Inferior parietal cortex (tissue), 1 donor: ENCODE measurements around the gene FAM162A.

Experiments used
- DNase-seq: peaks from one replicate; pipeline ENCODE4 v3.0.0-alpha.2; 2016; ENCODE audit errors: extremely low spot score

FAM162A gene

DNA sequence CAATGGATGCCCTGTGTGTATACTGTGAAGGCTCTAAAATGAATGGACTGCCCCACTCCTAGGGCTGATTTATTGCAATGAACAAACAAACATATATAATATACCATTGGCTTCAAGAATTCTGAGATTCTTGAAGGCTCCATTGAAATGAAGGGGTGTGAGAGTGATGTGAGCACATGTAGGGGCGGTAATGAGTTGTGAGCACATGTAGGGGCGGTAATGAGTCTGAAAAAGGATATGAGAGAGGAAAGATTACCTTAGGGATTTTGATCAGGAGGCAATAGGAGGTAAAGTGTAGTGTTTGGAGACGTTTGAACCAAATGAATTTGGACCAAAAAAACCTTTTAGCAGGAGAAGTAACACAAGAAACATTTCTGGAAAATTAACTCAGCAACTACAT is 3.7 kb downstream of the FAM162A start:
- no peak for DNase-seq

DNA sequence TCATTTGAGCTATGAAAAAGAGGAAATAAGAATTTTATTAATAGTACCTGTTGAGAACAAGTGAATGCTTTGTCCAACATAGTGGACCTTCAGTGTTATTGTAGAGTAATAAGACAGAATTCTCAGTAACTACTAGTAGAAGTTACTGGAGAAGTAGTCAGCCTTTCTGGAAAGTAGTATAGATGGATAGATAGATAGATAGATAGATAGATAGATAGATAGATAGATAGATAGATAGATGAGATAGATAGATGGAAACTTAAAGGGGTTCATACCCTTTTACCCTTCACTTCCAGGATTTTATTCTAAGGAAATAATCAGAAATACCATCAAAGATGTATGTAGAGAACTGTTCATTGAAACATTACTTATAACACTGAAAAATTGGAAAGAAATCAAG is 5.2 kb downstream of the FAM162A start:
- no peak for DNase-seq

DNA sequence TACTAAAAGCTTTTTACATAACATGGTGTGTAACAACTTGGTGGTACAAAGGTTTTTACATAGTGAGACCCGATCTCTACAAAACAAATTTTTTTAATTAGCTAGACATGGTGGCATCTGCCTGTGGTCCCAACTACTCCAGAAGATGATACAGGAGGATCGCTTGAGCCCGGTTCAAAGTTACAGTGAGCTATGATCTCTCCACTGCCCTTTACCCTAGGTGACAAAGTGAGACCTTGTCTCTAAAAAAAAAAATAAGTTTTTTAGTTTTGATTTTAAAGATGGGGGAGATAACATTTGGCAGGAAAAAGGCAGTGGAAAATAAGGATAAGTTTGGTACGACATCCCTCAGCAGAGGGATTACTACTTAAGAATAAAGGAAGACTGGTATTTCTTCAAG is 5.9 kb downstream of the FAM162A start:
- DNase-seq: no peak

DNA sequence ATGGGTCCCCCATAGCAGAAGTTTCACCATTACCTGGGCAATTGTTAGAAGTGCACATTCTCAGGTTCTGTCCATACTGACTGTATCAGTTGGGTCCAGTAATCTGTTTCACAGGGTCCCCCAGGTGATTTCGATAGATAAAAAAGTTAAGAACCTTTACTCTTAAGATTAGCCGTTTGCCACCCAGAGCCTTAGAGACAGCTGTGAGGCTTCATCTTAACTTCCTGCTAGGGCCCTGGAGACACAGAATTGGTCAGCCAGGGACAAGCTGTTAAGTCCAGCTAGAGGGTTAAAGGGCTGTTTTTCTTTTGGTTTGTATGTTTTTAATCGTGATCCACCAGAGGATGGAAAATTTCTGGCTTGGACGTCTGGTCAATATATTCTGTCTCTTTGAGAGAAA is 6.7 kb downstream of the FAM162A start:
- no peak for DNase-seq

DNA sequence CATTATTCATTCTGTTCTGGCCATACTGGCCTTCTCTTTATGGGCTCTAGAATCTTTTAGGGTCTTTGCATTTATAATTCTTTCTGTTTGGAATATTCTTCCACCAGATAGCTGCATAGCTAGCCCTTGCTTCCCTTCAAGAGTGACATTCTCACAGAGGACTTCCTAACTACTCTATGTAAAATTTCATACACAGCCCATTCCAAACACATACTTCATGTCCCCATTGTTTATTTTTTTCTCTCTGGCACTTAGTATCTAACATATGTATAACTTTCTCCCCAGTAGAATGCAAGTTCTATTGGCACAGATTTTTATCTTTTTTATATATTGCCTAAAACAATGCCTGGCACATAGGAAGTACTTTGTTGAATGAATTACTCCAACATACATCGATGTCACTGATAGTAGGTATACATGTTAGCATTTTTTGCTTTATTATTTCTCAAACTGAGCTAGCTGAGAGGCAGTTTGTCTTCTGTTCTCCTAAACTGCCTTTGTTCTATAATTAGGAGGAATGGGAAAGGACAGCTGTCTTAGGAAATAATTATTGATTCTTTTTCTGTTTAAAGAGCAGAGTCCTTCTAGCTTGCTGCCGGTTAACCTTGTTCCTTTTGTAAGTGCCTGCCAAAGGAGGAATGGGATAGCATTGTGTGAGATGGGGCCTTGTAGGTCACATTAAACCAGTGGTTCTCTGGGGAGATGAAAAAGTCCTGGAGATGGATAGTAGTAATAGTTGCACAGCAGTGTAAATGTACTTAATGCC is 7.9 kb downstream of the FAM162A start:
- no peak for DNase-seq

DNA sequence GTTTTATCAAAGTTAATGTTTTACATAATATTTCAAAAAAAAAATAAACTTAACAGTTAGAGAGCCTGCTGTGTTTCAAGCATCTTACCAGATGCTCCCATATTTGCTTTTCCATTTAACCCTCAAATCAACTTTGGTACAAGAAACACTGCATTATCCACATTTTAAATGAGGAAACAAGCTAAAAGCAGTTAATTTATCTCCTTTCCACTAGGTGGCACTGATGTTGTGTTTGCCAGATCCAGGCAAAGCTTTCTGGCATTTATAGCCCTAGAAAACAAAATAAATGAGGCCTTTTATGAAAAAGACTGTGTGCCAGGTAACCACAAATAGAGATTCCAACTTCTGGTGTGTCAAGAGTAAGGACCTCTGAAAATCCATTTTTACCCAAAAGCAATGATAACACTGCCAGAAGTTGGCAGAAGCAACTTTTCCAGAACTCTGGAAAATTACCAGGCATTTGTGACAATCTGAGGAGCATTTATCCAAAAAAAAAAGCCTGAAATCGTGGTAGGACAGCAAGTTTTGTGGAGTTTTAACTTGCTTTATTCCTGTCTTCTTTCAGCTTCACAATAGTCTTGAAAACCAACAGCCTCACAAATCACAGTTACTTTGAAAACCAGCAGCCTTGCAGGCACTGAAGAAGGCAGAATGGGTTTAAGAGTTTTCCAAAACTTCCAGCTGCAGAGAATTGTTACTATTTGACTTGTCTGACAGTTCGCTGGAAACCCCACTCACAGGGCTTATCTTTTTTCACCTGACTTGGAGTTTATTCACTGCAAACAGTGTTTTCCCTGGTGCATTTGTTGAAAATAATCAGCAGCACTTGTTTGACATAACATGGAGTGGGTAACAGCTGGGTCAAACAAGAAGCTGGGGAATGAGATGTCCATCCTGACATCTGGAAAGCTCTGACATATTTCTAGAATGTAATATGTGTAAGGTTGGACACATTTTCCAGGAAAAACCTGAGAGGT is 9.2 kb downstream of the FAM162A start:
- peak; percentile 72 for DNase-seq

DNA sequence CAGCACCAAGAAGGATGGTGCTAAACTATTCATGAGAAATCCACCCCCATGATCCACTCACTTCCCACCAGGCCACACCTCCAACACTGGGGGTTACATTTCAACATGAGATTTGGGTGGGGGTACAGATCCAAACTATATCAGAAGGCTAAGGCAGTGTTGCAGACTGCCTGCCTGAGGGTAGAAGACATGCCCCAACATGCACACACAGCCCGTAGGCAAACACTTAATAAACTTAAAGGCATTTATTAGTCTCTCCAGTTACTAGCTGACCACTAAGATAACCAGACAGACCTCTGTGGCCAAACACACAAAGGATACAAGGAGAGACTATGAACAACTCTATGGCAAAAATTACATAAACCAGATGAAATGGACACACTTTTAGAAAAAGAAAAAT is 10.2 kb downstream of the FAM162A start:
- no peak for DNase-seq

DNA sequence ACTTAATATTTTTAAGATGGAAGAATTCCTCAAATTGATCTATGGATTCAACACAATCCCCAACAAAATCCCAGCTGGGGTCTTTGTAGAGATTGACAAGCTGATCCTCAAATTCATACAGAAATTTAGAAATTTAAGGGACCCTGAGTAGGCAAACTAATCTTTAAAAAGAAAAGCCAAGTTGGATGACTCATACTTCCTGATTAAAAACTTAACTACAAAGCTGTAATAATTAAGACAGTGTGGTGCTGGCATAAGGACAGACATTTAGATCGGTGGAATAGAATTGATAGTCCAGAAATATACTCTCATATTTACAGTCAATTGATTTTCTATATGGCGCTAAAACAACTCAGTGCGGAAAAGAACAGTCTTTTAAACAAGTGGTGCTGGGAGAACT is 11.6 kb downstream of the FAM162A start:
- no peak for DNase-seq

DNA sequence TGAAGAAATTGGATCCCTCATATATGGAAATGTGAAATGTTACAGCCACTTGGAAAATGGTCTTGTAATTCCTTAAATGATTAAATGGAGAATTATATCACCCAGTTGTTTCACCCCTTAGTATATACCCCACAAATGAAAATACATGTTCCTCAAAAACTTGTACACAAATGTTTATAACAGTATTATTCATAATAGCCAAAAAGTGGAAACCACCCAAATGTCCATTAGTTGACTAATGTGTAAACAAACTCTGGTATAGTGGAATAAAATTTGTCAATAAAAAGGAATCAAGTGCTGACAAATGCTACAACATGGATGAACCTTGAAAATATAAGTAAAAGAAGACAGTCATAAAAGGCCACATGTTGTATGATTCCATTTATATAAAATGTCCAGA is 12.5 kb downstream of the FAM162A start:
- DNase-seq: no peak

DNA sequence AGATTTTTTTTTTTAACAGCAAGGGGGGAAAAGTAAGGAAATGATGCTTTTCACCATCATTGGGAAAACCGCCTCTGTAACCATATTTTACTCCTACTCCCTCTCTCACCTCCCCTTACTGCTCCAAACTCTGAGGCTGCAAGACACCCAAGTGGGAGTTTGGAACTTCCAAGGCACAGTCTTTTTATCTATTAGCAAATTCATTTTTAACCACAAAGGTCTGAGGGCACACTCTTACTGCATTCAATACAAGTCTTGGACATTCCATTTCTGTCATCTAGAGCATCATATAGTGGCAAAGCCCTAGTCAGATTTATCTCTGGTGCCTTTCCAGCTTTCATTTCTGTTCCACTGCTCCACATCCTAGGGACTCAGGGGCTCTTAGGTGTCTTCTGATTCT is 13.2 kb downstream of the FAM162A start:
- no peak for DNase-seq

DNA sequence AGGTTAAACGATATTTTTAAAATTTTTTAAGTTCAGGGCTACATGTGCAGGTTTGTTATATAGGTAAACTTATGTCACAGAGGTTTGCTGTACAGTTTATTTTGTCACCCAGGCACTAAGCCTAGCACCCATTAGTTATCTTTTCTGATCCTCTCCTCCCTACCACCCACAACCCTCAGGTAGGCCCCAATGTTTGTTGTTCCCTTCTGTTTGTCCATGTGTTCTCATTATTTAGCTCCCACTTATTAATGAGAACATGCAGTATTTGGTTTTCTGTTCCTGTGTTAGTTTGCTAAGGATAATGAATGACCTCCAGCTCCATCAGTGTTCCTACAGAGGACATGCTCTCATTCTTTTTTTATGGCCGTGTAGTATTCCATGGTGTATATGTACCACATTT is 14.9 kb downstream of the FAM162A start:
- no peak for DNase-seq

DNA sequence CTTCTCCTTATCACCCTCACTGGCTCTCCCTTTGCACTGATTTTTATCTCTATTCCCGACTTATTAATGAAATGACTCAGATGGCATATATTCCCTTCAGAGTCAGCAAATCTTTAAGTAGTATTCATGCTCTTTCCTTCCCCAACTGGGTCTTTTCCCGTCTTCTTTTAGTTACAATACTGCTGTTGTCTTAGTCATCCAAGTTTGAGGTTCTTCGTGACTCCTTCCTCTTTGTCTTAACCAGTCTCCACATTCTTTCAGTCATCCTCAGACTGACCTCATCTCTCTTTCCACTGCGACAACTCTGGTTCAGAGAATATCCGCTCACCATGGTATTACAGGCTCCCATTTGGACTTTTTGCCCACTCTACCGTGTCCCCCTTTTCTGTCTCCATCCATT is 19.5 kb downstream of the FAM162A start:
- no peak for DNase-seq

DNA sequence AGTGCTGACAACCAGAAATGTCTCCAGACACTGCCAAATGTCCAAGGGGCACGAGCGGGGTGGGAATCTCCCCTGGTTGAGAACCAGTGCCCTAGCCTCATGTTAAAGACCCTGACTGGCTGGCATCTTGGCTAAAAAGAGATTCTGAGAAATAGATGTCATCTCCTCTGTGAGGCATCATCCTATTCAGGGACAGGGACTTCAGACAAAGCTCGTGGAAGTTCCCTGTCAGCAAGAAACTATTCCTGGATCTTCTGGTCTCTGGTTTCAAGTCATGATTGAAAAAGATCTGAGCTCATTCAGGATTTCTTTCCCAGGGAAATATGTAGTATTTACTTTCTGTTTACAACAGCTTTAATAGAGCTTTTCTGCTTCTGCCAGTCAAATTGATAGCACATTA is 21.0 kb downstream of the FAM162A start:
- DNase-seq: no peak

DNA sequence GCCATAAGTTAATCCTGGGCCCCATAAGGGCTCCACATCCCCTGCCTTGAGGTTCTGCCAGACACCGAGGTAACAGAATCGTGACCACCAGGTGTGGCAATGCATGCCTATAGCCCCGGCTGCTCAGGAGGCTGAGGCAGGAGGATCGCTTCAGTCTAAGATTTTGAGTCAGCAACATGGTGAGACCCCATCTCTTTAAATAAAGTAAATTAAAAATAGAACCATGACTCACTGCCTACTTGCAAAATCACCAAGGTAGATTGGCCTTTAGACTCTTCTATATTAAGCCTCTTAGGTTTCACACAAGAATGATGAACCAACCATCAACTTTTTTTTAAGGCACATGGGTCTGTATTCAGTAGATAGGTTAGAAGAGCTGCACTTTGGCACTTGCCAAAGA is 22.2 kb downstream of the FAM162A start:
- DNase-seq: no peak

DNA sequence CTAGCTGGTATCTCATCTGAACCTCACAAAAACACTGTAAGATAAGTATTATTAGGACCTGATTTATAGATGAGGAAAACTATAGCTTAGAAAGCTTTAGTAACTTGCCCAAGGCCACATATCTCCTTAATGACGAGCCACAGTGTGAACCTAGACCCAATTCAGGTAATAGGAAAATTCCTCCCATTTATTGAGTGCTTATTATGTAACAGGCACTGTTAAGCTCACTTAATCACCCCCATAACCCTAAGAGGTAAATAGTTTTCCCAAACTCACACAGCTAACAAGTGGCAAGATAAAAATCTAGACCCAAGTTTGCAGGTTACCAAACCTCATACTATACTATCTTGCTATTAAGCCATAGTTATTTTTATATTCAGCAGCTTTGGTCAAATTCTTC is 24.0 kb downstream of the FAM162A start:
- DNase-seq: no peak

DNA sequence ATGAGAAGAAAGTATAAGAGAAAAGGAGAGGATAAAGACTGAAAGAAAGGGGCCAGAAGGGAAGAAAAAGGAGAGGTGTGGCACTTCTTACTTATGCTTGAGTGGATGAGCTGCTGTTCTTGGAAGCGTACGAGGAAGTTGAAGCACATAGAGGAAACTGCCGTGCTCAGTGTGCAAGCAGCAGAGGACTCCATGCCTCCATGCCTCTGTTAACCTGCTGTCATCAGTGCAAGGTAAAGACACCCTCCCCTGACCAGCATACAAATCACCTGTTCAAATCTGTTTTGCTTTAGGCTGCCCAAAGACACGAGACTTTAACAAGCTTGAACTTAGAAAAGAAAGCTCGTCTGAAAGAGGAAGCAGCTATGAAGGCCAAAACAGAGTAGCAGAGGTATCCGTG is 25.5 kb downstream of the FAM162A start:
- no peak for DNase-seq

DNA sequence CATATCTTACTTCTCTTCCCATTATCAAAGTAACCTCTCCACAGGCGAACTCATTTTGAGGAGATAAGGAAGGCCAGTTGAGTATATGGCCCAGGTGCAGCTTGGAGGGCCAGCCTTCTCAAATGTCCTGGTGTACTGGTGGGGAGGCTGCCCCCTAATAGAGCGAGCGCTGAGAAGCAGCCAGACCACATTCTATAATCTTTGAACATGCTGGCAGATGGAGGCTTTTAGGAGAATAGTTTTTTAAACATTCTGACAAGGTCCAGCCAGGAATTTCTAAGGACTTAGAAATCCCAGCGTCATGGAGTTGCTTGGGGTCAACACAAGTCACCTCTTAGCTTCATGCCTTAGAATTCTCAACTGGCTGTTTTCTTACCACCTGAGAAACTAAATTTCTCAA is 26.1 kb downstream of the FAM162A start:
- no peak for DNase-seq

DNA sequence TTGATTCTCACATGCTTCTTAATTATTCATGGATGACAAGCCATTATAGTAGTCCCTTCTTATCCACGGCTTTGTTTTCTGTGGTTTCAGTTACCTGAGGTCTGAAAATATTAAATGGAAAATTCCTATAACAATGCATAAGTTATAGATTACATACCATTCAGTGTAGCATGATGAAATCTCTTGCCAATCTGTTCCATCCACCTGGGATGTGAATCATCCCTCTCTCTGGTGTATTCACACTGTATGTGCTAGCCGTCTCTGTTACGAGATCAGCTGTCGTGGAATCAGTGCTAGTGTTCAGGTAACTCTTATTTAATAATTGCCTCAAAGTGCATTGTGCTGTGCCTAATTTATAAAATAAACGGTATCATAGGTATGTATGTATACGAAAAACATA is 26.7 kb downstream of the FAM162A start:
- no peak for DNase-seq

DNA sequence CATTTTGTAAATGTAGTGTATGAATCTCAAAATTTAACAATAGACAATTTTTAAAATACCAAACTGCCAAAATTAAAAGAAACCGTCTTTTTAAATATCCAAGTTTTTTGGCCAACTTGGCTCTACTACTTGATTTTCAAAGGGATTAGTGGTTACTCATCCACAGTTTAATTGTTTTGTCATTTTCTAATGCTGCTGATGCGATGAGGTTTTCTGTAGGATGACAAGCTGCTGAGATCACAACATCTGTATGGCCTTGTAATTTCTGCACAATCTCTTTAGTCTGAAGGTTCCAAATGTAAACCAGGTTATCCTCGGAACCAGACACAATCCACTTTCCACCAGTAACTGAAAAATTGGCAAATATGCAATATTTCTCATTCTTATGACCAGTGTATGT is 30.4 kb downstream of the FAM162A start:
- no peak for DNase-seq

DNA sequence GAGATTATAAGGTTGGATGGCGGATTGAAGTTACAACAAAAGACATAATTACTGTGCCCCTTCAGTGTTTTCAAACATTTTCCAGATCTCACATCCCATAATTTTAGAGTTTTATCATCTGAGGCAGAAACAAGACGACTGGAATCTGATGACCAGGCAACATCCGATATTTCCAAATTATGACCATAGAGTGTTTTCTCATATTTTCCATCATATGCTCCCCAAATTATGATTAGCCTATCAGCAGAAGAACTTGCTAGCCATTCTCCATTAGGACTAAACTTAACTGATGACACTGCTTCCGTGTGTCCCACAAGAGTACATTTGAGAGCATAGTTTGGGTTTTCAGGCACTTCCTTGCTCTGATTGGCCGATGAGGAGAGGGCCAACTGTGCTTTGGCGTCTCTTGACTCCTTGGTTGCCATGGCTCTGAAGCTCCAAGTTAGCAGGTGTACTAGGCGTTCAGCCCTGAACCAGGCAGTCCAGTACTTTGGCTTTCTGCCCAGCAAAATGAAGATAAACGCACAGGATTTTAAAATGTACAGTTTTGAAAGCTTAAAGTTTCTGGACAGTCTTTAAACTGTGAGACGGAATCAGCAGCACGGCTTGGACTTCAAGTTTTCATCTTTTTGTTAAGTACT is 31.2 kb downstream of the FAM162A start:
- DNase-seq: peak; percentile 29

DNA sequence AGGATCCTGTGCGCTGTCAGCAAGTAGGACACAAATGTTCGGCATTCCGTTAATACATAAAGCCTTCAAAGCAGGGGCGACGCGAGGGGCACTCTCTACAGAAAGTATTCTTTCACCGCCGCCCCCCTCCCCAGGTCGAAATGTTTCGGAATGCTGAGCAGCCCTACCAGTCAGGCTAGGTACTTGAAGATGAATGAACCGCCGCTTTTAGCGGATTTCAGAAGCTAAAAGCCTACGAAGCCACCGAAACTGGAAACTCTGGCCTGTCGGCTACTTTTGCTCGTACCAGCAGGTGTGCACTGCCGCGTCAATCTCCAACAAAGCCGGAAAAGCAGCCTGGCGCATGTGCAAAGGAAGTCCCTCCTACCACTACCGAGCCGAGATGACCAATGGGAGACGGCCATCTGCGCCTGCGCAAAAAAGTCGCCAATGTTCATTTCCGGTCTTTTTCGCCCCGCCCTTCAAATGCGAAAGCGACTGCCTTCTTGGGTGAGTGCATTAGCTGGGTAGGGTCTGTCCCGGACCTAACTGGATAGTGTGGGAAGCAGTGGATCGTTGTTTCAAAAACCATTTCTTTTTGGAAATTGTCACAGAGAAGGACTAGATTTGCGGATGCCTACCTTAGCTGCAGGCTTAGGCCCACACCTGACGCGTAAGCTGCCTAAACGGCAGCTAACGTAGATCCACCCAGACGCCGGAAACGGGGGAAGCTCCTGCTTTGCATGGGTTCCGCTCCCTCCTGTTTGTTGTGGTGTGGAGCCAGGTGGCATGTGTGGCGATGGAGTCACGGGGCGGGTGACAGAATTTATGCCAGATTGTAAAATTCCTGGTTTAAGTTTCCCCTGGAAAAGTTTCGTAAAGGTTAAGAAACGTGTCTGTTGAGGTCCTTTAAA is 32.0 kb downstream of the FAM162A start, which contains the start of gene WDR5B:
Gene WDR5B (minus strand): TSS at position 301 of the 893 bp plus-strand sequence. CDS start 534 bp downstream, outside the sequence.
- DNase-seq: peak; percentile 99
